HUDEP-2 (cell line): Measurements from ENCODE around the gene TECPR1.

Experiments
- DNase-seq, 76 experiments: peaks; one replicate each; lab custom pipeline; 2025; ENCODE audit not compliant: unreplicated experiment in 76 of 76; lab: John Stamatoyannopoulos, UW

Gene TECPR1

DNA sequence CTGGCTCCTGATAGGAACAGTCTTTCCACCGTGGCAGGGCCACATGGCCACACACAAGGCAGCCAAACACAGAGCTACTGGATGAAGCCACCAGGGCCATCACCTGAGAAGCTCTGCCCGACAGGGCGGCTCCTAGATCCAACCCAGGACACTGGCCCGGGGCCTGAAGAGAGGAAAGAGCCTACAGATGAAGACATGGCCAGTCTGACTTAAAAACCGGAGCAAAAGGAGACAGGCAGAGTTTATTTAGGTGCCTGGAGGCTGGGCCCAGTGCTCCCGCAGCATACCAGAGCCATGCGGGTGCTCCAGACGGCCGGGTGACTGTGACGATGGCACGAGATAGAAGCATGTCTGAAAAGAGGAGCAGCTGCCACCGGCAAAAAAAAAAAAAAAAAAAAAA, 3.9 kb downstream of the TECPR1 start:
- no peak for DNase-seq

DNA sequence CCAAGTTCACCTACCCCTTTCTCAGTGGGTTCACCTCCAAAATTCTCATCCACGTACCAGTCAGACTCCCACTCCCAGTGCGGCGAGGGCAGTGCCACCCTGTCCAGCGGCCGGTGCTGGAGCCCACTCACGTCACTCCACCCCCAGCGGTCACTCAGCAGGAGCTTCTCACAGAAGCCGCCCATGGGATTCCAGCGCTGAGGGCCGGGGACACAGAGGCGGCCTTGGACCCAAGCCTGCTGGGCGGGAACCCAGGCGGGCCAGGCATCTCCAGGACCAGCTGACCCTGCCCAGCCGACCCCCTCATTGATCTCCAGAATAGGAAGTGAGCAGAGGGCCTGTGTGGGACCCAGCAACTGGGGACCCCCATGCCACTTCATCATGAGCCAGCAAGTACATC, 7.2 kb downstream of the TECPR1 start:
- no peak for DNase-seq

DNA sequence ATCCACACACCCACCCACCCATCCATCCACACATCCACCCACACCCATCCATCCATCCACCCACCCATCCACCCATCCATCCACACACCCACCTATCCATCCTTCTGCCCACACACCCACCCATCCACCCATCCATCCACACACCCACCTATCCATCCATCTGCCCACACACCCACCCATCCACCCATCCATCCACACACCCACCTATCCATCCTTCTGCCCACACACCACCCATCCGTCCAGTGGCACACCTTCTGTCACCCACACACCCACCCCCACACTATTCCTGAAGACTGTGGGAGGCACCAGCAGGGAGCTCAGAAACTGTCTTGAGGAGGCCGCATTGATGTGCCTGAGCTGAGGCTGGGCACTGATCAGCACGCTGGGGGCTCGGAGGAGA, 9.1 kb downstream of the TECPR1 start:
- DNase-seq: no peak

DNA sequence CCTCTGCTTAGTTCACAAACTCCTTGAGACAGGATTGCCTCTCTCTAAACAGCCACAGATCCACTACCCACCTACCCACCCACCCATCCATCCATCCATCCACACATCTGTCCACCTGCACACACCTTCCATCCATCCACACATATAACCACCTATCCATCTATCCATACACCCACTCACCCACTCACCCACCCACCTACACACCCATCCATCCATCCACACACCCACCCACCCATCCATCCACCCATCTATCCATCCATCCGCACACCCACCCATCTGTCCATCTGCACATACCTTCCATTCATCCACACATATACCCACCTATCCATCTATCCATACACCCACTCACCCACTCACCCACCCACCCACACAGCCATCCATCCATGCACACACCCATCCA, 9.7 kb downstream of the TECPR1 start:
- DNase-seq: no peak

DNA sequence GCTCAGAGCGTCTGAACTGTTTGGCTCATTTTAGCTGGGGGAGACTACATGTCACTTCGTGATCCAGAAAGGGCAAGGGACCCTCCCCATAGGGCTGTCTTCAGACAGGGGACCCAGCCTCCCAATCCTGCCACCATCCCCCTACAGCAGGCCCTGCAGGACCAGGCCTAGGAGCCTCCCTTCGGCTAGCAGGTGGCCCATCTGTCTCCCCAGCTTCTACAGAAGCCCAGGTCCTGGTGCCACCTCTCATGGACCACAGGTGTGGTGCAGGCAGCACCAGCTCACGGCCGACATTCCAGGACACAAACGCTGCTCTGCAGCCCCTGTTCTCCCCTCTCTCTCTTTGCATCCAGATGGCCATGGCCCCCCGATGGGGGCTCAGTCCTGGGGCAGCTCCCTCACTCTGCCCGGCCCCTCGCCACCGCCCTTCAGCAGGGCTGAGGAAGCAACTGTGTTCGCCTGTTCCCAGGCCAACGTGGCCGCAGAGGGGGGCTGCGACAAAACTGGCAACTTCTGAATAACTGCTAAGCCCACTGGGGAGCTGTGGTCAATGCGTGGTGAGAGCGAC, 10.3 kb downstream of the TECPR1 start:
- DNase-seq: no peak

DNA sequence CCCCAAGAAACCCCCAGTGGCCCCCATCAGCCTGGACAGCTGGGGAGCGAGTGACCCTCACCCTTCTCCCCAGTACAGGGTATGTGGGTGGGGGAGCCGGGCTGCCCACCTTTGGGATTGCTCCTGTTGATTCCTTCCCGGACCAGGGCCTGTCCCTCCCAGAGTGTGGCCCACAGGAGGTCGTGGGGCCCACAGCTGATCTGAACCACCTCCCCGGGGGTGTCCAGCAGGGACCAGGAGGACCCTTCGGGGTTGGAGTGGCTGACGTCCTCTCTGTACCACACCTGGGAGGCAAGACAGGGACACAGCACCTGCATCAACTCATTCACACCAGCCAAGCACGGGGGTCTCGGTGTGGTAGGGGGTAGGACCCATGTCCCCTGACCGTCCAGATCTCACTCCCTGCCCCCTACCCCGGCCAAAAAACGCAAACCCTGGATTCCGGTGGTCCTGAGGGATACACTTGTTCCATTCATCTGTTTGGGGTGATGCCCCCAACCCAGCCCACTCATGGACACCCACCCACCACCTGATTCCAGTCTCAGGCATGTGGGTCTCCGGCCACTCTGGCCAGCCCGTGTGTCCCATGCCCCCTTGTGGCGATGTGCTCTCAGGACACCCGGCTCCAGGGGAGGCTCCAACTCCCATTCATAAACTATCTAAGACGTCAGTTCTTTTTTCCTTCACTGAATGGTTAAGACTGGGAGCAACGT, 10.9 kb downstream of the TECPR1 start:
- peak in 40 of 76 experiments; percentile 0 to 65 (median 29) for DNase-seq

DNA sequence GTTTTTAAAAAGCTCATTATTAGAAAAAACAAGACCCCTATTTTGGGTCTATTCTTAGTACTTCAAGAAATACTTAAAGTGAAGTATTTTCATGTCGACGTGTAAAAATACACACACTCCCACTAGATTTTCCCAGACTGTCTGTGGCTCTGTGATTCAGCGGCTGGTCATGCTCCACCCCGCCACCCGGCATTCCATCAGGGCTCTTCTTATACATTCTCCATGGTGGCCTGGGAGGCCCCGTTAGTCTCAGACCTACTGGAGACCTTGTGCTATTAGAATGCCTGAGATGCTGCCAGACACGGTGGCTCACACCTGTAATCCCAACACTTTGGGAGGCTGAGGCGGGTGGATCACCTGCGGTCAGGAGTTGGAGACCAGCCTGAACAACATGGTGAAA, 13.1 kb downstream of the TECPR1 start:
- DNase-seq: no peak

DNA sequence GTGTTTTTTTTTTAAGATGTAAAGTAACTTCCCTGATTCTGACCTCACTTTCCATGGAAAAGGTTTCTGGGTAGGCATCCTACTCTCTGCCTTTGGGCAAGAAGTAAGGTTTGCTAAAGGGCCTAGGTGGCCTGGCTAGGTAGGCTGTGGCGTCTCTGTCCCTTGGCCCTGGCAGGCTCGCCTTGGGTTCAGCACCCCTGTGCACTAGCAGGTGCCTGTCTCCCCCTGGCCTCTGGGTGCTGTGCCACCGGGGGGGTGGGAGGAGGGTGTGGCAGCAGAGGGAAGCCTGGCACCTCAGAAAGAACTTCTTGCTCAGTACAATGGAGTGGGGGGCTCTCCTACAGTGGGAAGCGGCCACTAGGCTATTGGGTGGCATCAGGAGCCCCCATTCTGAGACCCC, 14.0 kb downstream of the TECPR1 start:
- DNase-seq: no peak

DNA sequence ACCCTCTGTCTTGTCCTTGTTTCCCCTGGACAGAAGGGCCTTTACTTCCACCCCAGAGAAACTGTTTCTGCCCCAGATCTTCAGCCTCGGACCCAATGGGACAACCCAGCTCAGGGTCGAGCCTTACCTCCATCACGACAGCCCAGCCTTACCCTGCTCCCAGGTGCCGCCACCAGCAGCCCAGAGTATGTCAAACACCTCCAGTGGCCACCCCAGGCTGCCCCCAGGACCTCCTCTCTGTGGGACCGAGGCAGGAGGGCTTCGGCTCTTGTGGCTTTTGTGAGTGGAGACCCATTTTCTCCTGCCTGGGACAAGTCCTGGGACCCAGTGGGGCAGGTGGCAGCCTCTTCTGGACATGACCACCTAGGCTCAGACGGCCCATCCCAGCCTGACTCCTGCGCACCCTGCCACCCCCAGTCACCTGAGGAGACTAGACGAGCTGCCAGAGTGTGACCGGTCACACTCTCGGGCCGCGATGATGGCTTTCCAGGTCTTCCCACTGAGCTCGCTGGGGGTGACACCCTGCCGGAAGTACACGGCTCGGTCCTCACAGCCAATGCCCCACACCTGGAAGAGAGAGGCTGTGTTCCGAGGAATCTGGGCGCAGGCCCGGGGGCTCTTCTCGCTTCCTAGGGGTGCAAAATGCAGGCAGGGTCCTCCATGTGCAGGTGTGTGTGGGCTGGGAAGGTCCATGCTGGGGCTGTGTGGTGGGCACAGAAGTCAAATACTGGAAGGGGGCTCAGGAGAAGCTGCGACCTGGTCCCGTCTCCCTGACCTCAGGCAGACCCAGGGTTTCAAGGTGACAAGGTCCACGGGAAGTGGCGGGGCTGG, 15.5 kb downstream of the TECPR1 start:
- no peak for DNase-seq

DNA sequence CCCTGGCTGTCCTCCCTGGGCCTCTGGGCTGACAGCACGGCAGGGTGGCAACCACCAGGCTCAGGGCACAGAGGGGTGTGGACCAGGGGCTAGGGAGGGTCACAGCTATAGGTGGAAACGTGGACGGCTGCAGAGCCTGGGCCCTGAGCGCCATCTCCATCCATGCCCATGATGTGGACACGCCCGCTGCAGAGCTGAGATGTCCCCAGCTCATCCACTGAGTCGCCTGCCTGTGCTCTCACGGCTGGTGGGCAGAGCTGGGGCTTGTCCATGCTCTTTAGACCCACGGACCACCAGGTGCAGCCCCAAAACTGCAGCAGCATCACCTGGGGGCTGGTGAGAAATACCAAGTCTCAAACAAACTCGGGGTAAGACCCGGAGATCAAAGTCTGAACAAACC, 16.1 kb downstream of the TECPR1 start:
- DNase-seq: no peak

DNA sequence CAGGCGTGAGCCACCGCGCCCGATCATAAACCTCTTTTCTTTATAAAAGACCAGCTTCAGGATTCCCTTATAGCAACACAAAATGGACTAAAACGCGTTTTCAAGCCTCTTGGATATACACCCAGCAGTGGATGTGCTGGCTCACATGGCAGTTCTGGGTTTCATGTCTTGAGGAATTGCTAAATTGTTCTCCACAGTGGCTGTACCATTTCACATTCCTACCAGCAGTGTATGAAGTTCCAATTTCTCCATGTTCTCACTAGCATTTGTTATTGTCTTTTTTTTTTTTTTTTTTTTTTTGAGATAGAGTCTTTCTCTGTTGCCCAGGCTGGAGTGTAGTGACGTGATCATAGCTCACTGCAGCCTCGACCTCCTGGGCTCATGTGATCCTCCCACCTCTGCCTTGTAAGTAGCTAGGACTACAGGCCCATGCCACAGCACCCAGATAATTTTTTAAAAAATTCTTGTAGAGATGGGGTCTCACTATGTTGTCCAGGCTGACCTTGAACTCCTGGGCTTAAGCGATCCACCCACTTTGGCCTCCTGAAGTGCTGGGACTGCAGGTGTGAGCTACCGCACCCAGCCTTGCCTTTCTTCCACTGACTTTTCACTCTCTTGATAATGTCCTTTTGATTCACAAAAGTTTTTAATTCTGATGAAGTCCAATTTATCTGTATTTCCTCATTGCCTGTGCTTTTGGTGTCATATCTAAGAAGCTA, 17.4 kb downstream of the TECPR1 start:
- DNase-seq: no peak

DNA sequence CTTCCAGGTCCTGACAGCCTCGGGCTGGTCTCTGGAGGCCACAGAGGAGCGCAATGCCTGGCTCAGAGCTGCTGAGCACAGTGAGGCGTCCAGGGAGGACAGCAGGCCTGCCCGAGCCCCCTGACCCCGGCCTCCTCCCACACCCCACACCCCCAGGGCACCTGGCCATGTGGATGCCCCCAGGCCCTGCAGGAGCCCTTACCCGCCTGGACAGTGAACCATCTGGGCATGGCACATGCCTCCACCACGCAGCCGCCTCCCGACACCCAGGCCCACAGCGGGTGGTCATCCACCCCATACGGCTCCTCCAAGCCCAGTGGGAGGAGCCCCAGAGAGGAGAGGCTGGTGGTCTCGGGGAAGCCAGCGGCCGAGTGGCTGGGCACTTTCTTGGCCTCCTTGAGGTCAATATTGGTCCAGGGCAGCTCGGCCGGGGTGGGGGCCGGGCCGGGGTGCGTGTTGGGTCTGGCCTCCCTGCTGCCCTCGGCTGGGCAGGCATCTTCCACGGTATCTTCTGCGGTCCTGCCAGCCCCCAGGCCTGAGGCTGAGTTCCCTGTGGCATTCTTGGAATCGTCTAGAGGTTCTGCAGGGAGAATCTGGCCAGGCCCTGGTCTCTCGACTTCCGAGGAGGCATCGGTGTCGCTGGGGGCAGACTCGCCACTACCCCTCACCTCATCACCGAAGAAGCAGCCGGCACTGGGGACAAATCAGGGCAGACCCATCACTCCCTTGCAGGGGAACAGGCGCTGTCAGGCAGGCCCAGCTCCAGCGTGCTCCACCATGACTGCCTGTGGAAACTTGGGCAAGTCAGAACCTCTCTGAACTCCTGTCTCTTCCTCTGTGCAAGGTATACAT, 18.6 kb downstream of the TECPR1 start:
- no peak for DNase-seq

DNA sequence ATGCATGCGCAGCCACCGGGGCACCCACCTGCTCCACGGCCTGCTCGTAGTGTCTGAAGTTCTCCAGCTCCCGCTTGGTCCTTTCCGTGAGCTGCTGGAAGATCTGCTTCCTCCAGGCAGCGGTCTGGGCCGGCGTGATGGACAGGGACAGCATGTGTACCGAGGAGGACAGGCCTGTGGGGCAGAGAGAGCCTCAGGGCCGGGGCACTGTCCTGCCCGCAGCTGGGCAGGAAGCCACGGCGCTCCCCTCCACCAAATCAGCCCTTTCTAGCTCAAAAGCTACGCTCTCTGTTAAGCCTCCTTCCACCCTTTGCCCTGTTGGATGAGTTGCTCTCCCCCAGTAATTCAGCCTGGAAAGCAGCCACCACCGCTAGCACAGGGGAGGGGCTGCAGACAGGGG, 19.2 kb downstream of the TECPR1 start:
- no peak for DNase-seq

DNA sequence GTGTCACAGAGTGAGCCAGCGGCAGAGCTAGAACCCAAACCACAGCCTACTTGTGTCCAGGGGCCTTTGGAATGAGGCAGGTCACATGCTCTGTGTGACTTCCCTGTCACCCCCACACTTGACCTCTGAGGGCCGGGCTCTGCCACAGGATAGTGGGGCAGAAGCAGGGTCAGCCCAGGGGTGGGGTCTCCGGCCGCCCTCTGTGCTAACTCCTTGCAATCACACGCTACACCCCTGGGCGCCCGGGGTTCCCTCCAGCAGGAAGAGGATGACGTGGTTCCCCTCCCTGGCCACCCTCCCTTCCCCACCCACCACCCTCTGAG, 19.8 kb downstream of the TECPR1 start:
- DNase-seq: no peak

DNA sequence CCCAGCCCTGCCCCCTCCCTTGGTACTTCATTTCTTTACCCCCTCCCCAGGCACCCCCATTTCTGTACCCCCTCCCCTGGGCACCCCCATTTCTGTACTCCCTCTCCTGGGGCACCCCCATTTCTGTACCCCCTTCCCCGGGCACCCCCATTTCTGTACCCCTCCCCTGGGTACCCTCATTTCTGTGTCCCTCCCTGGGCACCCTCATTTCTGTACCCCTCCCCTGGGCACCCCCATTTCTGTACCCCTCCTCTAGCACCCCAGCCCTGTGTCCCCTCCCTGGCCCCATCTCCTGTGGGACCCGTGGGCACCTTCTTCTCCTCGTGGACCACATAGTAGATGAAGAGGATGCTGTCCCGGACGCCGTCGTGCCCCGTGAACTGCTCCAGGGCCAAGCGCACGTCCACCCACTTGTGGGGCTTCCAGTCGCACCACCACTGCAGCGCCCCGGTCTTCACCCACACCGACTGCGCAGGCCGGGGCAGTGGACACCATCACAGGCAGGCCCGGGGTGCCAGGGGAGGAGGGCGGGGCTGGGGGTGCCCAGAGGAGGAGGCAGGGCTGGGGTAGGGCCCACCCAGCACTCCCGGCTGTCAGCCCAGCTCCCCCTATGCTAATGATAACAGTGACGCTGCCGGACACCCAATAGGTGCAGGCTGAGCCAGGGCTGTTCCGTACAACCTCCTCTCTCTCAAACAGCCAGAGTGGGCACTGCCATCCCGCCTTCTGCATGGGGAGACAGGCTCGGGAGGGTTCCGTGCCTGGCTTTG, 20.4 kb downstream of the TECPR1 start:
- DNase-seq: no peak

DNA sequence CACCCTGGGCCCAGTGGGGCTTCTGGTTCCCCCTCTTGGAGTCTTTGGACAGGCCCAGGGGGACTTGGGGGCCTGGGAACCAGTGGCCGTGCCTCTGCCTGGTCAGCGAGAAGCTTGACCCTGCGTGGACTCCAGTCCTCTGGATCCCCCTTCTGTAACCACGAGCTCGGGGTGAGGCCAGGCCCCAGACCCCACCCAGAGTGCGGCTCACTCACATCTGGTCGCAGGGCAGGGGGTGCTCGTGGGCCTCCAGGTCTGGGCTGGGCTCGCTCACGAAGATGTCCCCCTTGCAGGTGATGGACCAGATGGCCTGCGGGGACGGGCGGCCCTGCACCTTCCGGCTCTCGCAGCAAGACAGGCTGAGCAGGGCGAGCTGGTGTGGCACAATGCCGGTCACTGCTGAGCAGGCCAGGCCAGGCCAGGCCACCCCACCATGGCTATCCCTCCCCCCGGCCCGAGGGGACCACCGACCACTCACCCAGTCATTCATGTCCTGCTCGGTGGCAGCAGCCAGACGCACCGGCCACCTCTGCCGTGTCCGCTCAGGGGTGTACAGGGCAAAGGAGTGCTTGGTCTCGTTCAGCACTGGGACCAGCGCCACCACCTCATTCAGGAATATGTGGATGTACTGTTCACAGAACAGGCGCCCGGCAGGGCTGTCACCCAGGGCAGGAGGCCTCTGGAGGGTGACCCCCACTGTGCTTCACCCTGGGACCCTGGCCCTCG, 21.1 kb downstream of the TECPR1 start:
- DNase-seq: no peak

DNA sequence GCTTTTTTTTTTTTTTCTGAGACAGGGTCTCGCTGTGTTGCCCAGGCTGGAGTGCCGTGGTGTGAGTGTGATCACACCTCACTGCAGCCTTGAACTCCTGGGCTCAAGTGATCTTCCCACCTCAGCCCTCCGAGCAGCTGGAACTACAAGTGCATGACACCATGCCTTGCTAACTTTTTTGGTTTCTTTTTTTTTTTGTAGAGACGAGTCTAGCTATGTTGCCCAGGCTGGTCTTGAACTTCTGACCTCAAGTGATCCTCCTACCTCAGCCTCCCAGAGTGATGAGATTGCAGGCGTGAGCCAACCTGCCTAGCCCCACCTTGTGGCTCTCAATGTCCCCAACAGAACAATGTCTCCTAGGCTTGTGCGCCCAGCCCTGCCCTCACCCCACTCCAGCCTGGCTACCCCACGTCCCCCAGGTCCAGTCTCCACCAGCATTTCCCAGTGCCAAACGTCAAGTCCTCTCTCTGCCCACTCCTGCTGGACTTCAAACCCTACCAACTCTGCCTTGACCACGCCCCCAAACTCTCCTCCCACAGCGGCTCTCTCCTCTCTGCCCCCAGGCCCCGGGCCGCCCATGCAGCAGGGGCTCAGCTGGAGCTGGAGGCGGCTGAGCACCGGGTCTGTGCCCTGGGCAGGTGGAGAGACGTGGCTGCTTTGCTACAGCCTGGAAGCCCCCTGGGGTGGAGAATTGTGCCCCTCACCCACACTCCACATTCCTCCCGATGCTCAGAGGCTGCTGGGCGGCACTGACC, 21.9 kb downstream of the TECPR1 start:
- no peak for DNase-seq

DNA sequence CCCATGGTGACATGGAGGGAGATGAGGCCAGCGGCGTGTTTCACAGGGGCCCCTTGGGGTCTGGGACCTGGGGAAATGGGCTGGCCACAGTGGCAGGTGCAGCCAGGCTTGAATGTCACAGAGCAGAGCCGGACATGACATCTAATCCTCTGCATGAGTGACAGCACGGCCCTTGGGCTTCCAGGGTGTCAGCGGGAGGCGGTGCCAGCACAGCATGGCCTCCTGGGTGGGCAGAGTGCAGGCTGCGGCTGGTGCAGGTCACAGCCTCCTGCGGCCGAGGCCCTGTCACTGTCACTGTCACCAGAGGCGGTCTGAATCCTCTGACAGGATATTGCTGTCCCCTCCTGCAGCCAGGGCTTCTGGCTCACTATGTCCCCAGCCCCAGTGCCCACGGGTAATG, 22.6 kb downstream of the TECPR1 start:
- no peak for DNase-seq
